Calu3 (cell line): ENCODE measurements around the gene GRIN3A. TPM values are rescaled to one million over a fixed set of nuclear protein-coding genes. Genes with fewer than 3 reads are reported as not detected.

Experiments
- BruUV-seq: library from RNA; stranded (reverse); fragments of 400-500 nt; replicated peaks from 2 replicates; lab custom pipeline; 2021; lab: Mats Ljungman, UMichigan
- CTCF ChIA-PET: fragments of 300-600 bp; sonication (Branson Sonifier 250); formaldehyde crosslinking; loops from one replicate; lab custom pipeline; 2022; ENCODE audit warnings: antibody characterized with exemption; lab: Charles Lee
- DNase-seq: peaks from one replicate; pipeline ENCODE4 v3.0.0; 2022
- H3K27ac Mint-ChIP-seq: one replicate; pipeline ENCODE4 v1.8.0; 2022; ENCODE audit warnings: mixed read lengths; ENCODE audit not compliant: unreplicated experiment
- H3K27me3 Mint-ChIP-seq: one replicate; pipeline ENCODE4 v1.8.0; 2022; ENCODE audit warnings: mixed read lengths; ENCODE audit not compliant: unreplicated experiment
- H3K36me3 Mint-ChIP-seq: one replicate; pipeline ENCODE4 v1.8.0; 2022; ENCODE audit warnings: mild to moderate bottlenecking, moderate library complexity, mixed read lengths; ENCODE audit not compliant: insufficient read depth, unreplicated experiment
- H3K4me1 Mint-ChIP-seq: one replicate; pipeline ENCODE4 v1.8.0; 2022; ENCODE audit warnings: mild to moderate bottlenecking, low read depth, mixed read lengths; ENCODE audit not compliant: unreplicated experiment
- H3K4me3 Mint-ChIP-seq: one replicate; pipeline ENCODE4 v1.8.0; 2022; ENCODE audit warnings: mild to moderate bottlenecking, low read depth, moderate library complexity, mixed read lengths; ENCODE audit not compliant: unreplicated experiment
- H3K9me3 Mint-ChIP-seq: one replicate; pipeline ENCODE4 v1.8.0; 2022; ENCODE audit warnings: low read depth, mixed read lengths; ENCODE audit not compliant: unreplicated experiment
- CTCF ChIP-seq: fragments of 200-600 bp; IDR thresholded peaks from one replicate; pipeline ENCODE4 v1.8.0; 2022; ENCODE audit warnings: antibody characterized with exemption; ENCODE audit not compliant: unreplicated experiment
- intact Hi-C: fragments of 100-400 bp; cut with micrococcal nuclease; formaldehyde crosslinking; loops from one replicate; pipeline ENCODE4 v1.10.0; 2022; ENCODE audit not compliant: unreplicated experiment
- total RNA-seq: library from RNA; stranded (reverse); gene quantifications from 2 replicates; pipeline ENCODE4 v1.2.3, GENCODE V29; 2022

GRIN3A gene
- total RNA-seq, 1 experiment from 2014 or later: not detected

GRCh38 chr9:101636247-101636646, 102.2 kb downstream of the GRIN3A start:
- TF ChIP-seq CTCF: no peak
- BruUV-seq: no TSS peak
- no peaks in the 10 kb centered on the region for H3K4me1 Mint-ChIP-seq
- H3K4me3 Mint-ChIP-seq: no peak overlapping the region
- no peak for DNase-seq
- CTCF ChIA-PET: no interaction called here
- no peaks in the 10 kb centered on the region for H3K36me3 Mint-ChIP-seq
- H3K9me3 Mint-ChIP-seq: no peaks in the 10 kb centered on the region
- H3K27me3 Mint-ChIP-seq: no peaks in the 10 kb centered on the region
- intact Hi-C loops: no loop called here
- no peak overlapping the region for H3K27ac Mint-ChIP-seq

- no peak overlapping the region for H3K27ac Mint-ChIP-seq
- CTCF ChIA-PET: no interaction called here
- intact Hi-C loops: no loop called here
These were observed 103.0 kb downstream of the GRIN3A start for GRCh38 chr9:101635473-101635872.

GRCh38 chr9:101634741-101635409, 103.6 kb downstream of the GRIN3A start:
- Mint-ChIP-seq H3K27me3 (no peaks in the 10 kb centered on the region), H3K36me3 (no peaks in the 10 kb centered on the region), H3K27ac (no peak overlapping the region), H3K9me3 (no peaks in the 10 kb centered on the region), H3K4me3 (no peak overlapping the region), H3K4me1 (no peaks in the 10 kb centered on the region)
- BruUV-seq: no TSS peak
- no peak for TF ChIP-seq CTCF
- no peak for DNase-seq
- intact Hi-C loops: no loop called here
- CTCF ChIA-PET: no interaction called here

More at GRCh38 chr9:101635473-101635872, 103.0 kb downstream of the GRIN3A start:
- TF ChIP-seq CTCF: no peak
- no peaks in the 10 kb centered on the region for H3K36me3 Mint-ChIP-seq
- H3K9me3 Mint-ChIP-seq: no peaks in the 10 kb centered on the region
- no peak for DNase-seq
- no peak overlapping the region for H3K4me3 Mint-ChIP-seq
- H3K27me3 Mint-ChIP-seq: no peaks in the 10 kb centered on the region
- no TSS peak for BruUV-seq
- H3K4me1 Mint-ChIP-seq: no peaks in the 10 kb centered on the region

- H3K36me3 Mint-ChIP-seq: no peaks in the 10 kb centered on the region
- no peak for TF ChIP-seq CTCF
- no peaks in the 10 kb centered on the region for H3K27me3 Mint-ChIP-seq
- H3K4me3 Mint-ChIP-seq: no peak overlapping the region
- H3K4me1 Mint-ChIP-seq: no peaks in the 10 kb centered on the region
- BruUV-seq: no TSS peak
- intact Hi-C loops: no loop called here
- H3K27ac Mint-ChIP-seq: no peak overlapping the region
- no peak for DNase-seq
- H3K9me3 Mint-ChIP-seq: no peaks in the 10 kb centered on the region
- CTCF ChIA-PET: no interaction called here
These were observed 105.8 kb downstream of the GRIN3A start for GRCh38 chr9:101632611-101633010.
